Smooth muscle cell (in vitro differentiated cells): Measurements from ENCODE around the gene PGBD1. TPM values are rescaled to one million over a fixed set of nuclear protein-coding genes. Genes with fewer than 3 reads are reported as not detected.

Experiments used
- DNase-seq: peaks from one replicate; lab custom pipeline; 2025; ENCODE audit not compliant: unreplicated experiment; lab: John Stamatoyannopoulos, UW
- H2AFZ ChIP-seq: fragments of 200-600 bp; sonication (generic); 2 replicates; pipeline ENCODE4 v1.6.0; 2016; ENCODE audit warnings: antibody characterized with exemption, low read depth, mild to moderate bottlenecking
- H3F3A ChIP-seq: fragments of 200-600 bp; sonication (generic); 2 replicates; pipeline ENCODE4 v1.6.0; 2017; ENCODE audit warnings: antibody characterized with exemption, low read depth
- H3K27ac ChIP-seq: fragments of 200-600 bp; sonication (generic); 2 replicates; pipeline ENCODE4 v1.5.1; 2016; ENCODE audit warnings: low read depth, mild to moderate bottlenecking
- H3K27me3 ChIP-seq: fragments of 200-600 bp; sonication (generic); 2 replicates; pipeline ENCODE4 v1.6.1; 2016; ENCODE audit warnings: low read depth, mild to moderate bottlenecking
- H3K36me3 ChIP-seq: fragments of 200-600 bp; sonication (generic); 2 replicates; pipeline ENCODE4 v1.5.1; 2016; ENCODE audit warnings: low read depth
- H3K4me1 ChIP-seq: fragments of 200-600 bp; sonication (generic); 2 replicates; pipeline ENCODE4 v1.5.1; 2016; ENCODE audit warnings: low read depth
- H3K4me2 ChIP-seq: fragments of 200-600 bp; sonication (generic); 2 replicates; pipeline ENCODE4 v1.6.0; 2016; ENCODE audit warnings: mild to moderate bottlenecking
- H3K4me3 ChIP-seq: fragments of 200-600 bp; sonication (generic); 2 replicates; pipeline ENCODE4 v1.5.1; 2016; ENCODE audit warnings: mild to moderate bottlenecking
- H3K79me2 ChIP-seq: fragments of 200-600 bp; sonication (generic); 2 replicates; pipeline ENCODE4 v1.6.0; 2016; ENCODE audit warnings: low read depth, mild to moderate bottlenecking
- H3K9ac ChIP-seq: fragments of 200-600 bp; sonication (generic); 2 replicates; pipeline ENCODE4 v1.6.0; 2016; ENCODE audit warnings: low read depth
- H3K9me3 ChIP-seq: fragments of 200-600 bp; sonication (generic); replicated peaks from 2 replicates; pipeline ENCODE4 v1.5.1; 2016; ENCODE audit warnings: low read depth
- H4K20me1 ChIP-seq: fragments of 200-600 bp; sonication (generic); 2 replicates; pipeline ENCODE4 v1.6.0; 2016; ENCODE audit warnings: low read depth
- CTCF ChIP-seq: fragments of 200-600 bp; sonication (generic); IDR thresholded peaks from 2 replicates; pipeline ENCODE4 v1.5.1; 2017; ENCODE audit warnings: borderline replicate concordance, mild to moderate bottlenecking, antibody characterized with exemption; ENCODE audit not compliant: insufficient read depth, poor library complexity, severe bottlenecking
- WGBS: methylation state at CpG from one replicate; pipeline ENCODE4 v1.1.7; 2016; ENCODE audit warnings: low lambda C conversion rate; 5-methylcytosine and 5-hydroxymethylcytosine counted together
- polyA plus RNA-seq: library from polyadenylated mRNA; unstranded; fragments of >200 nt; fragmentation: Nextera tagmentation; extraction: Ambion mirVana; gene quantifications from 2 replicates; pipeline ENCODE4 v1.2.1, GENCODE V29; 2016
- total RNA-seq: library from RNA; depleted of rRNA; stranded (reverse); fragments of >200 nt; gene quantifications from 2 replicates; pipeline ENCODE4 v1.2.3, GENCODE V29; 2014

The PGBD1 gene
- total and polyA plus RNA-seq, 2 experiments from 2014 or later: 9.7 to 15.1 TPM

DNA sequence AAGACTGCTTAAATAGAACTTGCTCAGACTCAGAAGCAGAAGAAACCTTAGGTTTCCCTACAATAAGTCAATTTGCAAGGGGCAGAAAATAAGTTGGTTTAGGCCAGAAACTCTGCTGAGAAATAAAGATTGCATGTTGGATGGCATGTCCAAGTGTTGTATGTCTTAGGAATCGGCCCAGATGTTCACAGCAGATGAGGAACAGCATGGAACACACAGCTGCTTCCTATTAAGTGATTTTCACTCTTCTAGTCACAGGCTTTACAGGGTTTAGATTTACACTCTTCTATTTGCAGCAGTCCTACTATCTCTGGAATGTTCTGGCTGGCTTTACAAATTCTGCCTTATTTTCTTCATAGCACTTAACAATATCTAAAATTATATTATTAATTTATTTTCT lies 32.5 kb upstream of the PGBD1 start:
- Histone ChIP-seq H3K4me1 (peaks cover 16% of the 10 kb centered on the region), H3K9ac (no peak overlapping the region), H3K4me3 (no peak overlapping the region), H3K27ac (no peak overlapping the region), H3K9me3 (no peaks in the 10 kb centered on the region), H3K79me2 (peaks cover 12% of the 10 kb centered on the region), H3F3A (no peaks in the 10 kb centered on the region), H2AFZ (no peak overlapping the region), H4K20me1 (no peaks in the 10 kb centered on the region), H3K27me3 (no peaks in the 10 kb centered on the region), H3K36me3 (peaks cover 5% of the 10 kb centered on the region), H3K4me2 (no peak overlapping the region)
- DNase-seq: no peak
- WGBS: 68% methylated on average over 1 of the region's 1 CpG
- TF ChIP-seq CTCF: no peak

DNA sequence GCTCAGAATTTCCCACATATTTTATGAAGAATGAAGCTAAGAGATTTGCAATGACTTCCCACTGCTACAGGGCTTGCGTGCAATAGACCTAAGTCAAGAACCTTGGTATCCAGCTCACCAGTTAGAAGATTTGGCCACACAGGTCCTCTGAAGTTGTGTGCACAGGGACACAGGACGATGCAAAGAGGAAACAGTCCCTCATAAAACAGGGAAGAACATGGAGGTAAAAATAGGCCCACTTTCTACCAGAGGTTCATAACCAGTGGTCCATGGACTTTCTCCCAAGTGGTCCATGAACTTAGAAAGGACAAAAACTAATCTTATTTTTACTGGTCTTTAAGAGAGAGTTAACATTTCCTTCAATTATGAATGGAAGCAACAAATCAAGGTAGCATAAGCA lies 30.6 kb upstream of the PGBD1 start:
- Histone ChIP-seq H3F3A (no peaks in the 10 kb centered on the region), H3K27ac (no peak overlapping the region), H3K9ac (peak overlapping the region; percentile 78), H3K4me1 (peaks cover 16% of the 10 kb centered on the region), H3K9me3 (no peaks in the 10 kb centered on the region), H3K27me3 (no peaks in the 10 kb centered on the region), H4K20me1 (no peaks in the 10 kb centered on the region), H3K79me2 (peaks cover 12% of the 10 kb centered on the region), H3K4me2 (peak overlapping the region; percentile 98), H3K4me3 (peak overlapping the region; percentile 98), H2AFZ (no peak overlapping the region), H3K36me3 (no peaks in the 10 kb centered on the region)
- 82% methylated on average over 2 of the region's 2 CpGs for WGBS
- no peak for TF ChIP-seq CTCF
- no peak for DNase-seq

DNA sequence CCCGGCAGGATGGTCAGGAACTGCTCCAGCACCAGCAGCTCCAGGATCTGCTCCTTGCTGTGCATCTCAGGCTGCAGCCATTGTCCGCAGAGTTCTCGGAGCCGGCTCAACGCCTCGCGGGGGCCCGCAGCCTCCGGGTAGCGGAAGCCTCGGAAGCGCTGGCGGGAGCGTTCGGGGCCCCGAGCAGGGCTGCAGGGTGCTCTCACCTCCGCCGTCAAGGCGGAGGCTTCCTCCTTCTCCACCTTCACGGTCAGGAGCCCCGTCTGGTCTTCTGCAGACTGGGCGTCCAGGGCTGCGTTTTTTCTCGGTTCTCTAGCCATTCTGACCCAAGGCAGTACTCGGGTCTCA lies 29.7 kb upstream of the PGBD1 start:
- H3K79me2 ChIP-seq: peaks cover 12% of the 10 kb centered on the region
- no peaks in the 10 kb centered on the region for H4K20me1 ChIP-seq
- no peaks in the 10 kb centered on the region for H3K27me3 ChIP-seq
- no peaks in the 10 kb centered on the region for H3F3A ChIP-seq
- H3K4me2 ChIP-seq: peak overlapping the region; percentile 98
- peaks cover 16% of the 10 kb centered on the region for H3K4me1 ChIP-seq
- no peaks in the 10 kb centered on the region for H3K9me3 ChIP-seq
- peak overlapping the region; percentile 98 for H3K4me3 ChIP-seq
- DNase-seq: no peak
- no peak overlapping the region for H3K27ac ChIP-seq
- peak overlapping the region; percentile 78 for H3K9ac ChIP-seq
- H3K36me3 ChIP-seq: no peaks in the 10 kb centered on the region
- peak overlapping the region; percentile 99 for H2AFZ ChIP-seq
- no peak for TF ChIP-seq CTCF
- WGBS: 1% methylated on average over 25 of the region's 25 CpGs
